Kidney (tissue), 14 donors: ENCODE data around the gene ETS1. TPM values are rescaled to one million over a fixed set of nuclear protein-coding genes. Genes with fewer than 3 reads are reported as not detected.
"Not testable (repeated sequence)": the region's sequence is repeated elsewhere in the genome, so short reads cannot be mapped to it uniquely, and the experiment has no call there.

ENCODE experiments used
- DNase-seq, 5 donors: peaks; one replicate each; pipeline ENCODE4 v3.0.0-alpha.2; 2013 to 2020
- FAIRE-seq: peaks from 2 replicates; lab custom pipeline; 2012; peaks lifted over from hg19 to GRCh38; lab: Jason Lieb, UNC
- H3K27ac ChIP-seq, 2 donors: one replicate each; pipeline ENCODE4 v1.7.0; 2013; ENCODE audit warnings: low read depth in 2 of 2, low read length in 2 of 2, inconsistent platforms in 1 of 2
- H3K27me3 ChIP-seq: one replicate; pipeline ENCODE4 v1.7.1; 2013; ENCODE audit warnings: low read length, inconsistent platforms; ENCODE audit not compliant: control insufficient read depth, insufficient read depth
- H3K36me3 ChIP-seq, 3 donors: one replicate each; pipeline versions ENCODE4 v1.7.0 to v1.7.1; 2013; ENCODE audit warnings: low read length in 3 of 3, control low read depth in 1 of 3, inconsistent platforms in 1 of 3; ENCODE audit not compliant: insufficient read depth in 3 of 3, control insufficient read depth in 2 of 3
- H3K4me1 ChIP-seq, 3 donors: one replicate each; pipeline versions ENCODE4 v1.7.0 to v1.7.1; 2013; ENCODE audit warnings: low read length in 3 of 3, inconsistent platforms in 1 of 3, low read depth in 1 of 3; ENCODE audit not compliant: control insufficient read depth in 2 of 3, insufficient read depth in 2 of 3
- H3K4me3 ChIP-seq, 3 donors: one replicate each; pipeline versions ENCODE4 v1.7.0 to v1.8.1; 2013; ENCODE audit warnings: low read length in 3 of 3, control low read depth in 1 of 3, inconsistent platforms in 1 of 3
- H3K9ac ChIP-seq, 3 donors: one replicate each; pipeline versions ENCODE4 v1.7.0 to v1.7.1; 2013; ENCODE audit warnings: low read length in 3 of 3, control low read depth in 1 of 3, inconsistent platforms in 1 of 3
- H3K9me3 ChIP-seq, 3 donors: one replicate each; pipeline versions ENCODE4 v1.7.0 to v1.7.1; 2013; ENCODE audit warnings: low read length in 3 of 3, control low read depth in 1 of 3, inconsistent platforms in 1 of 3; ENCODE audit not compliant: control insufficient read depth in 2 of 3, insufficient read depth in 1 of 3
- CTCF ChIP-seq: IDR thresholded peaks from 3 replicates; pipeline ENCODE4 v1.5.1; 2012; ENCODE audit warnings: mild to moderate bottlenecking, moderate library complexity, borderline replicate concordance; ENCODE audit not compliant: insufficient read depth; ENCODE audit errors: extremely low read depth
- intact Hi-C: fragments of 100-400 bp; cut with DNase I; formaldehyde crosslinking; loops from one replicate; pipeline ENCODE4 v1.11.1; 2022
- polyA plus RNA-seq: library from polyadenylated mRNA; stranded (reverse); fragments of 350-450 nt; fragmentation: Illumina TruSeq; extraction: RNeasy Lipid Tissue Mini Kit (QIAGEN cat#74804); gene quantifications from one replicate; pipeline ENCODE4 v1.2.3, GENCODE V29; 2014; ENCODE audit warnings: low read depth, low replicate concordance; ENCODE audit not compliant: insufficient read depth
- total RNA-seq: library from RNA; stranded (reverse); fragmentation: NEBNext Ultra II Directional; extraction: Animal tissue kit (Norgen Biotek cat#: 25700); gene quantifications from one replicate; pipeline ENCODE4 v1.2.1, GENCODE V29; 2021
- donor health status: control.
- donor health status: control.
- donor health status: control.
- donor health status: control.
- donor health status: control.
- donor health status: DM: yes; HTN: yes; CAD: no.
- donor health status: Normal renal cell carcinoma (clear cell type).

The ETS1 gene
- total and polyA plus RNA-seq, 2 donors from 2014 or later = 23.5 to 124 TPM

DNA sequence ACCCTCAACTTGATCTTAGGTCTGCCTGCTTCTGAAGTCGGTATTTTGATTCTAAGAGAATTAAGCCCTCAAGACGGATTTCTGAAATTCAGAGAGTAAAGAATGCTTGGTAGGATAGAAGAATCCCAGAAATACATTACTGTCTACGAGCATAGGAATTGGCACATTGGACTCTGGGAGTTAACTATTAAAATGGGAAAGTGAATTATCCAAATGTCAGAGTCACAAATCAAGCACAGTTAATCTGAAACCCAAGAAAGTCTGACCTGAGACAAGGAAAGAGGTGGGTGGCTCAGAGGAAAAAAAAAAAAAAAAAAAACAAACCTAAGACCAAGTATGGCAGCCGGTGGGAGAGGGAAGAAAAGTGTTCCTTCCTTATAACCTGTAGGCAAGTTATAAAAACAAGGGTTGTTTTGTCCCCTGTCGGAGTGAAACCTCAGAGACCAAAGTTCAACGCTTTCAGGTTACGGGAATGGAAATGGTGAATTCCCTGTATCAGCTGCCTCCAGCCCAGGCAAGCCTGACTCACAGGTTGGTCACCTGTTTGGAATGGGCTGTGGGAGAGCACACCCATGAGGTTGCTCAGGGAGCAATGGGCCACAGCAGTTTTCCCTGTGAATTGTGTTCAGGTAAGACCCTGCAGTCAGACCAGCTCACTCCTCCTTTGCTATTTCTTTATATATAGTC lies 139.0 kb downstream of the ETS1 start:
- intact Hi-C loops = no loop called here
- Histone ChIP-seq H3K9ac (peak overlapping the region in 1 of 3 donors; percentile 38), H3K4me3 (peak overlapping the region in 2 of 3 donors; percentile 14 to 26), H3K9me3 (no peaks in the 10 kb centered on the region), H3K27ac (peak overlapping the region; percentile 75 to 80), H3K4me1 (peaks cover 0 to 13% (median 12%) of the 10 kb centered on the region in 3 donors), H3K27me3 (no peaks in the 10 kb centered on the region), H3K36me3 (no peaks in the 10 kb centered on the region)
- FAIRE-seq (peak; percentile 73), DNase-seq (peak; percentile 50 to 85 (median 69))
- no peak for TF ChIP-seq CTCF

DNA sequence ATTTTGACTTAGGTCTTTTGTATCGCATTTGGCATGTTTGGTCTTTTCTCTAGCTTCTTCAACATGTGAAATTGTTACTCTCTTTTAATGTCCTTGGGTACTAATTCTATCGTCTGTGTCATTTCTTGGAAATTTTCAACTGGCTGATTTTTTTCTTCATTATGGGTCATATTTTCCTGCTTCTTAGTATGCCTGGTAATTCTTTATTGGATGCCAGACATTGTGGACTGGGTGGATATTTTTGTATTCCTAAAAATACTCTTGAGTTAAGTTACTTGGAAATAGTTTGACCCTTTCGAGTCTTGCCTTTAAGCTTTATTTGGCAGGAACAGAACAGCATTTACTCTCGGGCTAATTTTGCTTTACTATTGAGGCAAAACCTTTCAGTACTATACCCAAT lies 140.1 kb downstream of the ETS1 start:
- no peak overlapping the region for H3K9ac ChIP-seq
- peak overlapping the region; percentile 8 to 61 for H3K27ac ChIP-seq
- TF ChIP-seq CTCF = no peak
- H3K27me3 ChIP-seq = no peaks in the 10 kb centered on the region
- no peak for DNase-seq
- intact Hi-C loops = no loop called here
- peaks cover 0 to 6% (median 6%) of the 10 kb centered on the region in 3 donors for H3K4me1 ChIP-seq
- H3K4me3 ChIP-seq = no peak overlapping the region
- H3K9me3 ChIP-seq = no peaks in the 10 kb centered on the region
- no peak for FAIRE-seq
- no peaks in the 10 kb centered on the region for H3K36me3 ChIP-seq

DNA sequence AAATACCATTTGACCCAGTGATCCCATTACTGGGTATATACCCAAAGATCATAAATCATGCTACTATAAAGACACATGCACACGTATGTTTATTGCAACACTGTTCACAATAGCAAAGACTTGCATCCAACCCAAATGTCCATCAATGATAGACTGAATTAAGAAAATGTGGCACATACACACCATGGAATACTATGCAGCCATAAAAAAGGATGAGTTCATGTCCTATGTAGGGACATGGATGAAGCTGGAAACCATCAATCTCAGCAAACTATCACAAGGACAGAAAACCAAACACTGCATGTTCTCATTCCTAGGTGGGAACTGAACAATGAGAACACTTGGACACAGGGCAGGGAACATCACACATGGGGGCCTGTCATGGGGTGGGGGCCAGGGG lies 141.4 kb downstream of the ETS1 start:
- H3K4me3 ChIP-seq, H3K36me3 ChIP-seq, H3K9ac ChIP-seq, DNase-seq, H3K4me1 ChIP-seq, FAIRE-seq, intact Hi-C loops, H3K27me3 ChIP-seq, H3K9me3 ChIP-seq, H3K27ac ChIP-seq: not testable (repeated sequence)

DNA sequence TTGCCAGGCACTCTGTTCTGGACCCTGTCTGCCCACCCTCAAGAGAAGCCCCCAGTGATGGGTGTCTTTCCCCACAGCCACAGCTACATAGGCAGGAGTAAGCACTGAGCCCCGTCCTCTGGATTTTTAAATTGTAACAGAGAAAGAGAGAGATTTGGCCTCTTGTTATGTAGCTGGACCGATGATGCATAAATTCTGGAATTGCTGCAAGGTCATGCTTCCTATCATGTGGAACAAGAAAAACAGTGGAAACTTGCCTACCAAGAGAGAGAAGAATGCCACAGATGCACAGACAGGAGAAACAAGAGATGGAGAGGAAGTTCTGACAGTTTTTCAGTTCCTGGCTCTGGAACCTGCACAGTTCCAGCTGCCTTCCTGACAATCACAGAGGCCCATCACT lies 150.2 kb downstream of the ETS1 start:
- Histone ChIP-seq H3K9me3 (peaks cover 0 to 3% (median 0%) of the 10 kb centered on the region in 3 donors), H3K4me1 (peaks cover 0 to 3% (median 0%) of the 10 kb centered on the region in 3 donors), H3K9ac (no peak overlapping the region), H3K4me3 (no peak overlapping the region), H3K27ac (peak overlapping the region in 1 of 2 donors; percentile 40), H3K27me3 (no peaks in the 10 kb centered on the region), H3K36me3 (no peaks in the 10 kb centered on the region)
- FAIRE-seq (no peak), DNase-seq (peak in 2 of 5 donors; percentile 77 to 79)
- TF ChIP-seq CTCF = no peak
- intact Hi-C loops = no loop called here
